Measurements from ENCODE around the gene AGAP3.

DNA sequence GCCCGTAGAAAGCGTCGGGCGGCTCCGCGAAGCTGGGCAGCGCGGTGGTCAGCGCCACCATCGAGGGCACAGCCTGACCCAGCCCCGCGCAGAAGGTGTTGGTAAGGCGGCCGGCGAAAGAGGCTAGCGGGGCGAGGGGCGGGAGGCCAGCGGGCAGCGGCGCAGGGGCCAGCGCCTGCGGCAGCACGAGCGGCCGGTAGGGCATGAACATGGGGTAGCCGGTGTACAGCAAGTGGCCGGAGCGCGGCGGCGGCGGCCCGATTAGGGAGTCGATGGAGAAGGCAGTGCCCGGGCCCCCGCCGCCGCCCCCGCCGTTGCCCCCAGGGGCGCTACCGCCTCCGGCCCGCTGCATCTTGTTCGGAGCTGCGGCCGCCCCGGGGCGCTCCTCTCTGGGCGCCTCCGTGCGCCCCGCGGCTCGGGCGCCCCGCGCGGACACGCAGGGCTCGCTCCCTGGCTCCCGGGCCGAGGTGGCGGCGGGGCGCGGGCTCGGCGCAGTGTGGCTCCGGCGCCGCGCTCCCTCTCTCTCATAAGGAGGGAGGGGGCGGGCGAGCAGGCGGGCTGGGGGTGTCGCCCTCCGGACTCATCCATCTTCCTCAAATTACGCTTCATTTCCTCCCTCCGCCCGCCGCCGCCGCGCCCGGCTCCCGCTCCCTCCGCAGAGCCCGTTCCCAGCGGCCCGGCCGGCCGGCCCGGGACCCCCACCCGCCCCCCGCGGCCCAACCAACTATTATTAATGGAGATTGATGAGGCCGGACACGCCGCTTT, 81.1 kb downstream of the AGAP3 start, which contains the start of gene GBX1:
- TF ChIP-seq, protein P1, sequence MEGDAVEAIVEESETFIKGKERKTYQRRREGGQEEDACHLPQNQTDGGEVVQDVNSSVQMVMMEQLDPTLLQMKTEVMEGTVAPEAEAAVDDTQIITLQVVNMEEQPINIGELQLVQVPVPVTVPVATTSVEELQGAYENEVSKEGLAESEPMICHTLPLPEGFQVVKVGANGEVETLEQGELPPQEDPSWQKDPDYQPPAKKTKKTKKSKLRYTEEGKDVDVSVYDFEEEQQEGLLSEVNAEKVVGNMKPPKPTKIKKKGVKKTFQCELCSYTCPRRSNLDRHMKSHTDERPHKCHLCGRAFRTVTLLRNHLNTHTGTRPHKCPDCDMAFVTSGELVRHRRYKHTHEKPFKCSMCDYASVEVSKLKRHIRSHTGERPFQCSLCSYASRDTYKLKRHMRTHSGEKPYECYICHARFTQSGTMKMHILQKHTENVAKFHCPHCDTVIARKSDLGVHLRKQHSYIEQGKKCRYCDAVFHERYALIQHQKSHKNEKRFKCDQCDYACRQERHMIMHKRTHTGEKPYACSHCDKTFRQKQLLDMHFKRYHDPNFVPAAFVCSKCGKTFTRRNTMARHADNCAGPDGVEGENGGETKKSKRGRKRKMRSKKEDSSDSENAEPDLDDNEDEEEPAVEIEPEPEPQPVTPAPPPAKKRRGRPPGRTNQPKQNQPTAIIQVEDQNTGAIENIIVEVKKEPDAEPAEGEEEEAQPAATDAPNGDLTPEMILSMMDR (conservative IDR thresholded peaks at IDR 0.05 in 1 of 2, IDR thresholded peaks at IDR 0.05 in 1 of 2; ENCODE audit: low read depth in 1 of 2, low read length in 2 of 2): no peak
- peak; percentile 89 for TF ChIP-seq EZH2 (IDR thresholded peaks at IDR 0.05; ENCODE audit: low read length, missing control alignments)

Data from fibroblast of lung (primary cell).